Natural killer cell (primary cell): Measurements from ENCODE around the gene CARMIL1. TPM values are rescaled to one million over a fixed set of nuclear protein-coding genes. Genes with fewer than 3 reads are reported as not detected.

Experiments used
- ATAC-seq, 3 donors: fragments of 150-1000 bp in 2 of 3; fragments of 200-7000 bp in 1 of 3; cut with Tn5 transposase; 1 replicate in 1 of 3; 2 replicates in 2 of 3; pipeline ENCODE4 v1.10.0; 2021; ENCODE audit warnings: mild to moderate bottlenecking in 2 of 3, moderate library complexity in 2 of 3
- DNase-seq, 2 donors: peaks; one replicate each; pipeline versions ENCODE4 v3.0.0 to v3.0.0-alpha.2; 2013 to 2021; ENCODE audit warnings: mixed read lengths in 1 of 2
- H3K27ac ChIP-seq: one replicate; pipeline ENCODE4 v1.5.1; 2013; ENCODE audit warnings: mild to moderate bottlenecking, low read length
- H3K27me3 ChIP-seq: one replicate; pipeline ENCODE4 v1.6.1; 2013; ENCODE audit warnings: low read length; ENCODE audit not compliant: control insufficient read depth, insufficient read depth
- H3K36me3 ChIP-seq: one replicate; pipeline ENCODE4 v1.6.1; 2013; ENCODE audit warnings: low read length; ENCODE audit not compliant: control insufficient read depth, insufficient read depth
- H3K4me1 ChIP-seq: one replicate; pipeline ENCODE4 v1.6.1; 2013; ENCODE audit warnings: low read length; ENCODE audit not compliant: control insufficient read depth, insufficient read depth
- H3K4me3 ChIP-seq: one replicate; pipeline ENCODE4 v1.5.1; 2013; ENCODE audit warnings: low read length
- H3K9me3 ChIP-seq: one replicate; pipeline ENCODE4 v1.6.1; 2013; ENCODE audit warnings: low read length; ENCODE audit not compliant: control insufficient read depth, insufficient read depth
- H3K27ac Mint-ChIP-seq, 2 donors: one replicate each; pipeline ENCODE4 v1.8.0; 2022; ENCODE audit warnings: mild to moderate bottlenecking in 2 of 2, mixed read lengths in 2 of 2, moderate library complexity in 1 of 2
- H3K27me3 Mint-ChIP-seq, 2 donors: one replicate each; pipeline ENCODE4 v1.8.0; 2022; ENCODE audit warnings: low read depth in 2 of 2, mixed read lengths in 2 of 2
- H3K36me3 Mint-ChIP-seq: one replicate; pipeline ENCODE4 v1.8.0; 2022; ENCODE audit warnings: mixed read lengths
- H3K4me1 Mint-ChIP-seq, 2 donors: one replicate each; pipeline ENCODE4 v1.8.0; 2022; ENCODE audit warnings: mixed read lengths in 2 of 2
- H3K4me3 Mint-ChIP-seq: one replicate; pipeline ENCODE4 v1.8.0; 2022; ENCODE audit warnings: mild to moderate bottlenecking, moderate library complexity, mixed read lengths
- H3K9me3 Mint-ChIP-seq, 2 donors: one replicate each; pipeline ENCODE4 v1.8.0; 2022; ENCODE audit warnings: mixed read lengths in 2 of 2
- WGBS: methylation state at CpG from one replicate; pipeline ENCODE4 v1.1.7; 2013; ENCODE audit warnings: missing lambda C conversion rate; ENCODE audit not compliant: insufficient coverage; 5-methylcytosine and 5-hydroxymethylcytosine counted together
- intact Hi-C: fragments of 100-400 bp; cut with micrococcal nuclease; formaldehyde crosslinking; loops from one replicate; pipeline ENCODE4 v1.14.2; 2022
- total RNA-seq, 4 donors: library from RNA; stranded (reverse); fragments of 120-200 nt in 1 of 4; gene quantifications; one replicate each; pipeline versions ENCODE4 v1.2.3 to v1.2.4, GENCODE V29; 2013 to 2022
- TF ChIP-seq, protein P1 (sequence below): fragments of 200-600 bp; IDR thresholded peaks from one replicate; pipeline ENCODE4 v1.8.0; 2022; ENCODE audit warnings: antibody characterized with exemption

The CARMIL1 gene
- total RNA-seq, 3 donors from 2014 or later (not counting 1 experiment from before 2014, with no cell fraction given): 0.25 to 1.1 (median 0.35) TPM

DNA sequence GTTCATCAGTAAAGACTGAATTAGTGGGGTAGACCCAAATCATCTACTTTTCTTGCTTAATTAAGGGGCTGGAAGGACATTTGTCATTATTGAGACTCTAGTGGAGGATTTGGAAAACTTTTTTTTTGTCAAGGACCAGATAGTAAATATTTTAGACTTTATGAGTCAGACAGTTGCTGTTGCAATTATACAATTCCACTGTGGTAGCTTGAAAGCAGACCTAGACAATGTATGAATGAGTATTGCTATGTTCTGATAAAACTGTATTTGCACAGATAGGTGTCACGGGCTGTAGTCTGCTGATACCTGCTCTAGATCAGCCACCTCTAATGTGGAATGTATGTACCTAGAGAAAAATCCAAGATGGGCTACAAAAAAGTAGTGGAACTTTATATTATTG is 175.0 kb downstream of the CARMIL1 start:
- no peak overlapping the region for H3K4me3 ChIP-seq
- 100% methylated on average over 1 of the region's 1 CpG for WGBS
- TF ChIP-seq, protein P1, sequence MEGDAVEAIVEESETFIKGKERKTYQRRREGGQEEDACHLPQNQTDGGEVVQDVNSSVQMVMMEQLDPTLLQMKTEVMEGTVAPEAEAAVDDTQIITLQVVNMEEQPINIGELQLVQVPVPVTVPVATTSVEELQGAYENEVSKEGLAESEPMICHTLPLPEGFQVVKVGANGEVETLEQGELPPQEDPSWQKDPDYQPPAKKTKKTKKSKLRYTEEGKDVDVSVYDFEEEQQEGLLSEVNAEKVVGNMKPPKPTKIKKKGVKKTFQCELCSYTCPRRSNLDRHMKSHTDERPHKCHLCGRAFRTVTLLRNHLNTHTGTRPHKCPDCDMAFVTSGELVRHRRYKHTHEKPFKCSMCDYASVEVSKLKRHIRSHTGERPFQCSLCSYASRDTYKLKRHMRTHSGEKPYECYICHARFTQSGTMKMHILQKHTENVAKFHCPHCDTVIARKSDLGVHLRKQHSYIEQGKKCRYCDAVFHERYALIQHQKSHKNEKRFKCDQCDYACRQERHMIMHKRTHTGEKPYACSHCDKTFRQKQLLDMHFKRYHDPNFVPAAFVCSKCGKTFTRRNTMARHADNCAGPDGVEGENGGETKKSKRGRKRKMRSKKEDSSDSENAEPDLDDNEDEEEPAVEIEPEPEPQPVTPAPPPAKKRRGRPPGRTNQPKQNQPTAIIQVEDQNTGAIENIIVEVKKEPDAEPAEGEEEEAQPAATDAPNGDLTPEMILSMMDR: no peak
- Mint-ChIP-seq H3K36me3 (no peaks in the 10 kb centered on the region), H3K4me1 (no peaks in the 10 kb centered on the region), H3K27ac (no peak overlapping the region), H3K27me3 (peaks cover 0 to 3% of the 10 kb centered on the region in 2 donors), H3K9me3 (no peaks in the 10 kb centered on the region), H3K4me3 (no peak overlapping the region)
- DNase-seq (no peak), ATAC-seq (no peak)
- H3K36me3 ChIP-seq: no peaks in the 10 kb centered on the region
- no peaks in the 10 kb centered on the region for H3K9me3 ChIP-seq
- H3K4me1 ChIP-seq: no peaks in the 10 kb centered on the region
- H3K27ac ChIP-seq: no peak overlapping the region
- intact Hi-C loops: no loop called here
- H3K27me3 ChIP-seq: no peaks in the 10 kb centered on the region

GRCh38 chr6:25456249-25457040 is 177.3 kb downstream of the CARMIL1 start:
- peaks cover 0 to 3% of the 10 kb centered on the region in 2 donors for H3K27me3 Mint-ChIP-seq
- DNase-seq (no peak), ATAC-seq (no peak)
- TF ChIP-seq, protein P1: no peak
- H3K36me3 Mint-ChIP-seq: no peaks in the 10 kb centered on the region
- Histone ChIP-seq H3K4me3 (no peak overlapping the region), H3K27ac (no peak overlapping the region), H3K27me3 (no peaks in the 10 kb centered on the region), H3K4me1 (no peaks in the 10 kb centered on the region), H3K36me3 (no peaks in the 10 kb centered on the region), H3K9me3 (no peaks in the 10 kb centered on the region)
- H3K27ac Mint-ChIP-seq: no peak overlapping the region
- H3K9me3 Mint-ChIP-seq: no peaks in the 10 kb centered on the region
- no peaks in the 10 kb centered on the region for H3K4me1 Mint-ChIP-seq
- no peak overlapping the region for H3K4me3 Mint-ChIP-seq
- intact Hi-C loops: no loop called here
- 86% methylated on average over 3 of the region's 3 CpGs for WGBS

DNA sequence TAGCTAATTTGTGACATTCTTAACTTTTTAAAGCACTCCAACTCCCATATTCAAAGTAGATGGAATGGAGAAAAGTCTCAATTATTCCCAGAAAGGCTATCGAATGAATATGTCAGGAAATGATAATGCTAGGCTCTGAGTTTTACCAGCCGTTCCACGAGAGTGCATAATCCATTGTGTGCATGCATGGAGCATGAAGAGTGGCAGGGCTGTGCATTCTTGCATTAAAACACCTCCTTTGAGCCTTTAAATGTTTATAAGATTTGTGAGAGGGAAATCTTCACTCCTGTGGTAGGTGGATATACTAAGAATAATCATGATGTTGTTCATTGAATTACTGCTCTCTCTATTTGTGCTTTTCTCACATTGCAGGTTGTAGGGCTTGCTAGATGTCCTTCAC is 178.3 kb downstream of the CARMIL1 start:
- no peaks in the 10 kb centered on the region for H3K4me1 ChIP-seq
- no peaks in the 10 kb centered on the region for H3K4me1 Mint-ChIP-seq
- no peak overlapping the region for H3K27ac Mint-ChIP-seq
- no peak for DNase-seq
- TF ChIP-seq, protein P1: no peak
- H3K9me3 Mint-ChIP-seq: no peaks in the 10 kb centered on the region
- H3K36me3 ChIP-seq: no peaks in the 10 kb centered on the region
- peaks cover 0 to 4% of the 10 kb centered on the region in 2 donors for H3K27me3 Mint-ChIP-seq
- ATAC-seq: no peak
- intact Hi-C loops: no loop called here
- H3K4me3 Mint-ChIP-seq: no peak overlapping the region
- WGBS: 100% methylated on average over 3 of the region's 3 CpGs
- no peaks in the 10 kb centered on the region for H3K9me3 ChIP-seq
- H3K27ac ChIP-seq: no peak overlapping the region
- no peaks in the 10 kb centered on the region for H3K36me3 Mint-ChIP-seq
- no peaks in the 10 kb centered on the region for H3K27me3 ChIP-seq
- no peak overlapping the region for H3K4me3 ChIP-seq

DNA sequence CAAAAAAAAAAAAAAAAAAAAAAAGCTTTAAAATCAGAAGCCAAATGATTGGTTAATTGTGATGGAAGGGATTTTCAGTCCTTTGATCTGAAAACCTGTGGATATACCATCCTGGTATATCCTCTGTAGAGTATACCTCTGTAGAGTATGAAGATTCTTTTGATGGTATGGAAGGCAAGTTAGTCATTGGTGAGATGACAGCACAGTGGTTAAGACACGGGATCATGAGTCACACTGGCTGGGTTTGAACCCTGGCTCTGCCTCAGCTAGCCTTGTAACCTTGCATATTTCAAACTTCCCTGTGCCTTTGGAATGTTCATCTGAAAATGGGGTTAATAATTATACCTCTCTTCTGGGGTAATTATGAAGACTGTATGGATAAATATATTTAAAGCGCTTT is 179.3 kb downstream of the CARMIL1 start:
- no peaks in the 10 kb centered on the region for H3K9me3 Mint-ChIP-seq
- Histone ChIP-seq H3K27ac (no peak overlapping the region), H3K9me3 (no peaks in the 10 kb centered on the region), H3K4me3 (no peak overlapping the region), H3K27me3 (no peaks in the 10 kb centered on the region), H3K4me1 (no peaks in the 10 kb centered on the region), H3K36me3 (no peaks in the 10 kb centered on the region)
- intact Hi-C loops: no loop called here
- ATAC-seq: no peak
- H3K36me3 Mint-ChIP-seq: no peaks in the 10 kb centered on the region
- DNase-seq: no peak
- peaks cover 0 to 5% of the 10 kb centered on the region in 2 donors for H3K27me3 Mint-ChIP-seq
- TF ChIP-seq, protein P1: no peak
- no peak overlapping the region for H3K27ac Mint-ChIP-seq
- H3K4me3 Mint-ChIP-seq: no peak overlapping the region
- no peaks in the 10 kb centered on the region for H3K4me1 Mint-ChIP-seq
- 86% methylated on average over 1 of the region's 2 CpGs for WGBS
